HL-60 (cell line): ENCODE results near the gene SETD5.

Experiments
- GABPA ChIP-seq: IDR thresholded peaks from 2 replicates; pipeline ENCODE4 v1.6.1; 2012; ENCODE audit warnings: low read depth
- POLR2AphosphoS5 ChIP-seq: IDR thresholded peaks from 2 replicates; pipeline ENCODE4 v1.6.1; 2012; ENCODE audit warnings: low read depth
- SPI1 ChIP-seq: IDR thresholded peaks from 2 replicates; pipeline ENCODE4 v1.6.1; 2012; ENCODE audit warnings: low read depth, mild to moderate bottlenecking, borderline replicate concordance
- TF ChIP-seq, protein P1 (sequence below): IDR thresholded peaks from 2 replicates; pipeline ENCODE4 v1.6.1; 2012; ENCODE audit warnings: low read depth; ENCODE audit not compliant: insufficient replicate concordance
- TF ChIP-seq, protein P2 (sequence below): IDR thresholded peaks from one replicate; pipeline ENCODE4 v1.5.1; 2011; ENCODE audit warnings: low read length, control low read depth, inconsistent platforms; ENCODE audit not compliant: insufficient read depth

DNA sequence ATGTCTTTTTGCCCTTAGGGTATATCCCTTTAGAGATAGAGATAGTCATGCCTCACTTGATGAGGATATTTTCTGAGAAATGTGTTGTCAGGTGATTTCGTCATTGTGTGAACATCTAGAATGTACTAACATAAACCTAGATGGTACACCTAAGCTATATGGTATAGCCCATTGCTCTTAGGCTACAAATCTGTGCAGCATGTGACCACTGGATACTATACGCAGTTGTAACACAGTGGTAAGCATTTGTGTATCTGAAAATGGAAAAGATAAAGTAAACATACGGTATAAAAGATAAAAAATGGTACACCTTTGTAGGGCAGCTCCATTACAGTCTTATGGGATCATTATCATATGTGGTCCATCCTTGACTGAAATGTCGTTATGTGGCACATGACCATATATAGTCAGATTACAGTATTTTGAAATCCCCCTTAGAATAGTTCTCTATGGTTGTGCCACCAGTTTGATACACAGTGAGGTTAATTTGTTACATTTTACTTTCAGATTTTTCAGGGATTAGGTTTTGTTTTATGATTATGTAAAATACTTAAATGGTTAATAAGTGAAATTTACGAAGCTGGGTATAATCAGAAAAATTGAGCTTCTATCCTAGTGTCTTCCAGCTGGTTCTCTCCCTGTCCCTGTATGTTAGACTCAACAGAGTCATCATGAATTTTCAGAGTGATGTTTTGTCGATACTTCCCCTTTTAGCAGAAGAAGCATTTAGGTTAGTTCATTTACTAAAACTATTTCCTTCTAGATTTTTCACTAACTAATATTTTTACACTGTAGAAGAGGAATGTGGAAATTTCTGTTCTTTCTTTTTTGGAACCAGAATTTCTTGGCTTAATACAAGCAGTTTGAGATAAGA, 12.8 kb downstream of the SETD5 start:
- no peak for TF ChIP-seq POLR2AphosphoS5
- TF ChIP-seq, protein P1, sequence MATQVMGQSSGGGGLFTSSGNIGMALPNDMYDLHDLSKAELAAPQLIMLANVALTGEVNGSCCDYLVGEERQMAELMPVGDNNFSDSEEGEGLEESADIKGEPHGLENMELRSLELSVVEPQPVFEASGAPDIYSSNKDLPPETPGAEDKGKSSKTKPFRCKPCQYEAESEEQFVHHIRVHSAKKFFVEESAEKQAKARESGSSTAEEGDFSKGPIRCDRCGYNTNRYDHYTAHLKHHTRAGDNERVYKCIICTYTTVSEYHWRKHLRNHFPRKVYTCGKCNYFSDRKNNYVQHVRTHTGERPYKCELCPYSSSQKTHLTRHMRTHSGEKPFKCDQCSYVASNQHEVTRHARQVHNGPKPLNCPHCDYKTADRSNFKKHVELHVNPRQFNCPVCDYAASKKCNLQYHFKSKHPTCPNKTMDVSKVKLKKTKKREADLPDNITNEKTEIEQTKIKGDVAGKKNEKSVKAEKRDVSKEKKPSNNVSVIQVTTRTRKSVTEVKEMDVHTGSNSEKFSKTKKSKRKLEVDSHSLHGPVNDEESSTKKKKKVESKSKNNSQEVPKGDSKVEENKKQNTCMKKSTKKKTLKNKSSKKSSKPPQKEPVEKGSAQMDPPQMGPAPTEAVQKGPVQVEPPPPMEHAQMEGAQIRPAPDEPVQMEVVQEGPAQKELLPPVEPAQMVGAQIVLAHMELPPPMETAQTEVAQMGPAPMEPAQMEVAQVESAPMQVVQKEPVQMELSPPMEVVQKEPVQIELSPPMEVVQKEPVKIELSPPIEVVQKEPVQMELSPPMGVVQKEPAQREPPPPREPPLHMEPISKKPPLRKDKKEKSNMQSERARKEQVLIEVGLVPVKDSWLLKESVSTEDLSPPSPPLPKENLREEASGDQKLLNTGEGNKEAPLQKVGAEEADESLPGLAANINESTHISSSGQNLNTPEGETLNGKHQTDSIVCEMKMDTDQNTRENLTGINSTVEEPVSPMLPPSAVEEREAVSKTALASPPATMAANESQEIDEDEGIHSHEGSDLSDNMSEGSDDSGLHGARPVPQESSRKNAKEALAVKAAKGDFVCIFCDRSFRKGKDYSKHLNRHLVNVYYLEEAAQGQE: no peak
- TF ChIP-seq, protein P2, sequence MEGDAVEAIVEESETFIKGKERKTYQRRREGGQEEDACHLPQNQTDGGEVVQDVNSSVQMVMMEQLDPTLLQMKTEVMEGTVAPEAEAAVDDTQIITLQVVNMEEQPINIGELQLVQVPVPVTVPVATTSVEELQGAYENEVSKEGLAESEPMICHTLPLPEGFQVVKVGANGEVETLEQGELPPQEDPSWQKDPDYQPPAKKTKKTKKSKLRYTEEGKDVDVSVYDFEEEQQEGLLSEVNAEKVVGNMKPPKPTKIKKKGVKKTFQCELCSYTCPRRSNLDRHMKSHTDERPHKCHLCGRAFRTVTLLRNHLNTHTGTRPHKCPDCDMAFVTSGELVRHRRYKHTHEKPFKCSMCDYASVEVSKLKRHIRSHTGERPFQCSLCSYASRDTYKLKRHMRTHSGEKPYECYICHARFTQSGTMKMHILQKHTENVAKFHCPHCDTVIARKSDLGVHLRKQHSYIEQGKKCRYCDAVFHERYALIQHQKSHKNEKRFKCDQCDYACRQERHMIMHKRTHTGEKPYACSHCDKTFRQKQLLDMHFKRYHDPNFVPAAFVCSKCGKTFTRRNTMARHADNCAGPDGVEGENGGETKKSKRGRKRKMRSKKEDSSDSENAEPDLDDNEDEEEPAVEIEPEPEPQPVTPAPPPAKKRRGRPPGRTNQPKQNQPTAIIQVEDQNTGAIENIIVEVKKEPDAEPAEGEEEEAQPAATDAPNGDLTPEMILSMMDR: no peak
- no peak for TF ChIP-seq GABPA
- TF ChIP-seq SPI1: no peak
